SK-N-SH treated with all-trans-retinoic acid at 6 μM for 48 hours (cell line): Measurements from ENCODE around the gene ARF4.

Experiments used
- GLIS3 ChIP-seq: fragments of 250-450 bp; sonication (Bioruptor Pico); IDR thresholded peaks from 2 replicates; pipeline ENCODE4 v1.5.0; 2020; ENCODE audit warnings: mild to moderate bottlenecking, moderate library complexity
- OSR1 ChIP-seq: fragments of 250-450 bp; sonication (Bioruptor Pico); IDR thresholded peaks from 2 replicates; pipeline ENCODE4 v1.8.0; 2022; ENCODE audit warnings: moderate library complexity, mild to moderate bottlenecking, inconsistent platforms
- SNAI2 ChIP-seq: fragments of 250-450 bp; sonication (Bioruptor Pico); IDR thresholded peaks from 2 replicates; pipeline ENCODE4 v1.5.0; 2020; ENCODE audit warnings: mild to moderate bottlenecking, moderate library complexity
- ZNF565 ChIP-seq: fragments of 450-650 bp; formaldehyde crosslinking; conservative IDR thresholded peaks from 2 replicates; pipeline ENCODE4 v1.5.0; 2020; ENCODE audit warnings: low read depth, mild to moderate bottlenecking, moderate library complexity
- TF ChIP-seq, protein P1 (sequence below): fragments of 250-450 bp; sonication (Bioruptor Pico); IDR thresholded peaks from 2 replicates; pipeline ENCODE4 v1.5.1; 2021; ENCODE audit warnings: mild to moderate bottlenecking, moderate library complexity
- TF ChIP-seq, protein P2 (sequence below): fragments of 250-450 bp; sonication (Bioruptor Pico); IDR thresholded peaks from 2 replicates; pipeline ENCODE4 v1.5.1; 2020; ENCODE audit warnings: low read depth, mild to moderate bottlenecking, moderate library complexity
- TF ChIP-seq, protein P3 (sequence below): fragments of 250-450 bp; sonication (Bioruptor Pico); IDR thresholded peaks from 2 replicates; pipeline ENCODE4 v1.8.0; 2020; ENCODE audit warnings: mild to moderate bottlenecking, moderate library complexity, borderline replicate concordance

DNA sequence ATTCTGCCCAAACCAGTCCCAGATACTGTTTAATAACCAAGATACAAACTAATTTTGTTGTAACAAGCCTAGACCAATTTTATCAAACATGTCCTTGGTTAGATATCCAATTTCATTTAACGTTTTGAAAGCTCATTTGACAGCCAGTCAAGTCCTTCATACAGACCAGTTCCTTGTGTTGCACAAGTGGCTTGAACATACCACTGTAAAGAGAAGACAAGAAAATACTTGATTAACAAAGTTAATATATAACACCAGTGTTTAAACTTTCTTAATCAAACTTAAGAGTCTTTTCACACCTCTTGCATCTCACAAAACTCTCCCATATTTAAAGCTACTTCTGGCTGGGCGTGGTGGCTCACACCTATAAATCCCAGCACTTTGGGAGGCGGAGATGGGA, 25.0 kb downstream of the ARF4 start:
- TF ChIP-seq ZNF565 (no peak), SNAI2 (no peak), OSR1 (no peak), GLIS3 (no peak)
- TF ChIP-seq, protein P1, sequence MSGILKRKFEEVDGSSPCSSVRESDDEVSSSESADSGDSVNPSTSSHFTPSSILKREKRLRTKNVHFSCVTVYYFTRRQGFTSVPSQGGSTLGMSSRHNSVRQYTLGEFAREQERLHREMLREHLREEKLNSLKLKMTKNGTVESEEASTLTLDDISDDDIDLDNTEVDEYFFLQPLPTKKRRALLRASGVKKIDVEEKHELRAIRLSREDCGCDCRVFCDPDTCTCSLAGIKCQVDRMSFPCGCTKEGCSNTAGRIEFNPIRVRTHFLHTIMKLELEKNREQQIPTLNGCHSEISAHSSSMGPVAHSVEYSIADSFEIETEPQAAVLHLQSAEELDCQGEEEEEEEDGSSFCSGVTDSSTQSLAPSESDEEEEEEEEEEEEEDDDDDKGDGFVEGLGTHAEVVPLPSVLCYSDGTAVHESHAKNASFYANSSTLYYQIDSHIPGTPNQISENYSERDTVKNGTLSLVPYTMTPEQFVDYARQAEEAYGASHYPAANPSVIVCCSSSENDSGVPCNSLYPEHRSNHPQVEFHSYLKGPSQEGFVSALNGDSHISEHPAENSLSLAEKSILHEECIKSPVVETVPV (CRISPR knock-in tag) = no peak
- TF ChIP-seq, protein P2, sequence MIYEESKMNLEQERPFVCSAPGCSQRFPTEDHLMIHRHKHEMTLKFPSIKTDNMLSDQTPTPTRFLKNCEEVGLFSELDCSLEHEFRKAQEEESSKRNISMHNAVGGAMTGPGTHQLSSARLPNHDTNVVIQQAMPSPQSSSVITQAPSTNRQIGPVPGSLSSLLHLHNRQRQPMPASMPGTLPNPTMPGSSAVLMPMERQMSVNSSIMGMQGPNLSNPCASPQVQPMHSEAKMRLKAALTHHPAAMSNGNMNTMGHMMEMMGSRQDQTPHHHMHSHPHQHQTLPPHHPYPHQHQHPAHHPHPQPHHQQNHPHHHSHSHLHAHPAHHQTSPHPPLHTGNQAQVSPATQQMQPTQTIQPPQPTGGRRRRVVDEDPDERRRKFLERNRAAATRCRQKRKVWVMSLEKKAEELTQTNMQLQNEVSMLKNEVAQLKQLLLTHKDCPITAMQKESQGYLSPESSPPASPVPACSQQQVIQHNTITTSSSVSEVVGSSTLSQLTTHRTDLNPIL (CRISPR knock-in tag) = no peak
- TF ChIP-seq, protein P3, sequence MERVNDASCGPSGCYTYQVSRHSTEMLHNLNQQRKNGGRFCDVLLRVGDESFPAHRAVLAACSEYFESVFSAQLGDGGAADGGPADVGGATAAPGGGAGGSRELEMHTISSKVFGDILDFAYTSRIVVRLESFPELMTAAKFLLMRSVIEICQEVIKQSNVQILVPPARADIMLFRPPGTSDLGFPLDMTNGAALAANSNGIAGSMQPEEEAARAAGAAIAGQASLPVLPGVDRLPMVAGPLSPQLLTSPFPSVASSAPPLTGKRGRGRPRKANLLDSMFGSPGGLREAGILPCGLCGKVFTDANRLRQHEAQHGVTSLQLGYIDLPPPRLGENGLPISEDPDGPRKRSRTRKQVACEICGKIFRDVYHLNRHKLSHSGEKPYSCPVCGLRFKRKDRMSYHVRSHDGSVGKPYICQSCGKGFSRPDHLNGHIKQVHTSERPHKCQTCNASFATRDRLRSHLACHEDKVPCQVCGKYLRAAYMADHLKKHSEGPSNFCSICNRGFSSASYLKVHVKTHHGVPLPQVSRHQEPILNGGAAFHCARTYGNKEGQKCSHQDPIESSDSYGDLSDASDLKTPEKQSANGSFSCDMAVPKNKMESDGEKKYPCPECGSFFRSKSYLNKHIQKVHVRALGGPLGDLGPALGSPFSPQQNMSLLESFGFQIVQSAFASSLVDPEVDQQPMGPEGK (CRISPR knock-in tag) = no peak
